Caco-2 (cell line): ENCODE results near the gene GRIA3. TPM values are rescaled to one million over a fixed set of nuclear protein-coding genes. Genes with fewer than 3 reads are reported as not detected.

Experiments used
- BruUV-seq: library from RNA; stranded (reverse); fragments of 400-500 nt; replicated peaks from 2 replicates; lab custom pipeline; 2021; lab: Mats Ljungman, UMichigan
- CTCF ChIA-PET: fragments of 300-600 bp; sonication (Branson Sonifier 250); formaldehyde crosslinking; loops from one replicate; lab custom pipeline; 2022; ENCODE audit warnings: antibody characterized with exemption; lab: Charles Lee
- POLR2A ChIA-PET: fragments of 300-600 bp; sonication (Branson Sonifier 250); formaldehyde crosslinking; loops from one replicate; lab custom pipeline; 2022; ENCODE audit warnings: antibody characterized with exemption; lab: Charles Lee
- DNase-seq, 2 experiments: peaks; one replicate each; pipeline versions ENCODE4 v3.0.0 to v3.0.0-alpha.2; 2020 to 2022
- H3K27me3 ChIP-seq: replicated peaks from 2 replicates; pipeline ENCODE4 v1.6.0; 2011; ENCODE audit warnings: low read length; ENCODE audit not compliant: control insufficient read depth, insufficient read depth
- H3K36me3 ChIP-seq: 2 replicates; pipeline ENCODE4 v1.5.1; 2011; ENCODE audit warnings: low read length; ENCODE audit not compliant: control insufficient read depth, insufficient read depth
- H3K4me1 ChIP-seq: fragments of 250-450 bp; sonication (Bioruptor Pico); 2 replicates; pipeline ENCODE4 v1.5.1; 2020; ENCODE audit warnings: mild to moderate bottlenecking
- H3K4me3 ChIP-seq: 2 replicates; pipeline ENCODE4 v1.5.1; 2011; ENCODE audit warnings: low read depth, mild to moderate bottlenecking, control low read depth, low read length
- H3K9me3 ChIP-seq: fragments of 250-450 bp; sonication (Bioruptor Pico); 2 replicates; pipeline ENCODE4 v1.5.1; 2020; ENCODE audit warnings: mild to moderate bottlenecking, moderate library complexity
- H3K27ac Mint-ChIP-seq: one replicate; pipeline ENCODE4 v1.8.0; 2022; ENCODE audit warnings: mixed read lengths; ENCODE audit not compliant: unreplicated experiment
- H3K27me3 Mint-ChIP-seq: one replicate; pipeline ENCODE4 v1.8.0; 2022; ENCODE audit warnings: mixed read lengths; ENCODE audit not compliant: insufficient read depth, unreplicated experiment
- H3K36me3 Mint-ChIP-seq: one replicate; pipeline ENCODE4 v1.8.0; 2022; ENCODE audit warnings: mild to moderate bottlenecking, mixed read lengths; ENCODE audit not compliant: insufficient read depth, unreplicated experiment
- H3K4me1 Mint-ChIP-seq: one replicate; pipeline ENCODE4 v1.8.0; 2022; ENCODE audit warnings: low read depth, mixed read lengths; ENCODE audit not compliant: unreplicated experiment
- H3K4me3 Mint-ChIP-seq: one replicate; pipeline ENCODE4 v1.8.0; 2022; ENCODE audit warnings: mild to moderate bottlenecking, moderate library complexity, mixed read lengths; ENCODE audit not compliant: unreplicated experiment
- H3K9me3 Mint-ChIP-seq: one replicate; pipeline ENCODE4 v1.8.0; 2022; ENCODE audit warnings: mixed read lengths; ENCODE audit not compliant: unreplicated experiment
- CTCF ChIP-seq, 2 experiments: fragments of 200-600 bp in 1 of 2; IDR thresholded peaks; 1 replicate in 1 of 2; 2 replicates in 1 of 2; pipeline versions ENCODE4 v1.5.1 to v1.8.0; 2011 to 2022; ENCODE audit warnings: antibody characterized with exemption in 1 of 2, control low read depth in 1 of 2, inconsistent platforms in 1 of 2, low read depth in 1 of 2, low read length in 1 of 2, mild to moderate bottlenecking in 1 of 2, moderate library complexity in 1 of 2; ENCODE audit not compliant: insufficient read depth in 1 of 2, severe bottlenecking in 1 of 2, unreplicated experiment in 1 of 2
- intact Hi-C: fragments of 100-400 bp; cut with micrococcal nuclease; formaldehyde crosslinking; loops from one replicate; pipeline ENCODE4 v1.10.0; 2022; ENCODE audit not compliant: unreplicated experiment
- total RNA-seq: library from RNA; stranded (reverse); gene quantifications from 2 replicates; pipeline ENCODE4 v1.2.3, GENCODE V29; 2022

GRIA3 gene
- total RNA-seq, 1 experiment from 2014 or later = not detected

GRCh38 chrX:123157586-123157985, 26.5 kb upstream of the GRIA3 start:
- no TSS peak for BruUV-seq
- Mint-ChIP-seq H3K4me3 (no peak overlapping the region), H3K9me3 (no peaks in the 10 kb centered on the region), H3K4me1 (no peaks in the 10 kb centered on the region), H3K27me3 (no peaks in the 10 kb centered on the region), H3K36me3 (no peaks in the 10 kb centered on the region), H3K27ac (no peak overlapping the region)
- no peaks in the 10 kb centered on the region for H3K9me3 ChIP-seq
- TF ChIP-seq CTCF (IDR thresholded peaks at IDR 0.05; ENCODE audit: insufficient read depth in 1 of 2, low read depth in 1 of 2, low read length in 1 of 2, severe bottlenecking in 1 of 2, unreplicated experiment in 1 of 2) = no peak
- intact Hi-C loops = no loop called here
- no peaks in the 10 kb centered on the region for H3K36me3 ChIP-seq
- CTCF ChIA-PET = no interaction called here
- DNase-seq = no peak
- H3K4me1 ChIP-seq = no peaks in the 10 kb centered on the region
- no peaks in the 10 kb centered on the region for H3K27me3 ChIP-seq
- H3K4me3 ChIP-seq = no peak overlapping the region
- POLR2A ChIA-PET = no interaction called here

GRCh38 chrX:123159403-123159802, 24.7 kb upstream of the GRIA3 start:
- CTCF ChIA-PET = no interaction called here
- Mint-ChIP-seq H3K4me3 (no peak overlapping the region), H3K9me3 (no peaks in the 10 kb centered on the region), H3K4me1 (no peaks in the 10 kb centered on the region), H3K36me3 (no peaks in the 10 kb centered on the region), H3K27ac (no peak overlapping the region), H3K27me3 (no peaks in the 10 kb centered on the region)
- Histone ChIP-seq H3K36me3 (no peaks in the 10 kb centered on the region), H3K27me3 (no peaks in the 10 kb centered on the region), H3K4me3 (no peak overlapping the region), H3K4me1 (no peaks in the 10 kb centered on the region), H3K9me3 (no peaks in the 10 kb centered on the region)
- BruUV-seq = no TSS peak
- intact Hi-C loops = no loop called here
- no peak for DNase-seq
- POLR2A ChIA-PET = no interaction called here
- no peak for TF ChIP-seq CTCF (IDR thresholded peaks at IDR 0.05; ENCODE audit: insufficient read depth in 1 of 2, low read depth in 1 of 2, low read length in 1 of 2, severe bottlenecking in 1 of 2, unreplicated experiment in 1 of 2)

GRCh38 chrX:123167621-123168020, 16.5 kb upstream of the GRIA3 start:
- ChIA-PET CTCF (no interaction called here), POLR2A (no interaction called here)
- H3K36me3 Mint-ChIP-seq = no peaks in the 10 kb centered on the region
- DNase-seq = no peak
- Histone ChIP-seq H3K36me3 (no peaks in the 10 kb centered on the region), H3K27me3 (no peaks in the 10 kb centered on the region), H3K9me3 (no peaks in the 10 kb centered on the region), H3K4me3 (no peak overlapping the region), H3K4me1 (peaks cover 10% of the 10 kb centered on the region)
- H3K27ac Mint-ChIP-seq = no peak overlapping the region
- H3K4me1 Mint-ChIP-seq = peaks cover 9% of the 10 kb centered on the region
- no peak for TF ChIP-seq CTCF (IDR thresholded peaks at IDR 0.05; ENCODE audit: insufficient read depth in 1 of 2, low read depth in 1 of 2, low read length in 1 of 2, severe bottlenecking in 1 of 2, unreplicated experiment in 1 of 2)
- no peak overlapping the region for H3K4me3 Mint-ChIP-seq
- no TSS peak for BruUV-seq
- peaks cover 14% of the 10 kb centered on the region for H3K27me3 Mint-ChIP-seq
- H3K9me3 Mint-ChIP-seq = peaks cover 17% of the 10 kb centered on the region
- intact Hi-C loops = no loop called here
